HG02970 (cell line): ENCODE measurements around the gene XPO6.

ENCODE experiments used
- ATAC-seq: cut with Tn5 transposase; IDR thresholded peaks from one replicate; pipeline ENCODE4 v1.9.1; 2021; ENCODE audit warnings: mild to moderate bottlenecking, moderate library complexity, moderate number of reproducible peaks; ENCODE audit not compliant: unreplicated experiment, low FRiP score

Gene XPO6

DNA sequence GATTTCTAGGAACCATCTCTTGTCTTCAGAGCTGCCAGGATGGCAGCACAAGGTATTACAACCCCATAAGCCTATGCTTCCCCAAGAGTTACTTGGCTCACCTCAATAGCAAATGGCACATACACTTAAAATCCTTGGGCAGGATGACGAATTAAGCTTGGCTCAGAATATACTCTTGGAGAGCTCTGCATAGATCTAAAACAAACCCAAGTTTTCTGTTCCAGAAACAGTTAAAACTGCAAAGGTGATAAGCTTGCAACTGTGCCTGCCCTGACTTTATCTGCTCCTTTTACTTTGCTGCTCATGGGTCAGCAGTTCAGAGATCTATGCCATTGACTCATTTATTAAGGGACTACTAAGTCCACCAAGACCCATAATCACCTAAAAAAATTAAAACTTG is 26.1 kb downstream of the XPO6 start:
- no peak for ATAC-seq

DNA sequence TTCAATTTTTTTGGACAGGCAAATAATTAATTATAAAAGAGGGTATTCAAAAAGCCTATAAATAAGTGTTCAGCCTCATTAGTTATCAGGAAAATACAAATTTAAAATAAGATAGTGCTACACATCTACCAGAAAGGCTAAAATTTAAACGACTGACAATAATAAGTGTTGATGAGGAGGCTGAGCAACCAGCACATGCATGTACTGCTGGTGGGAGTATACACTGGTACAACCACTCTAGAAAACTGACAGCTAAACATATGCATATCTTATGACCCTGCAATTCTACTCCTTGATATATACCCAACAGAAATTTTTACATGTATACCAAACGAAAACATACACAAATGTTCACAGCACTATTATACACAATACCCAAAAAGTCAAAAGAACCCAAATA is 27.1 kb downstream of the XPO6 start:
- no peak for ATAC-seq

DNA sequence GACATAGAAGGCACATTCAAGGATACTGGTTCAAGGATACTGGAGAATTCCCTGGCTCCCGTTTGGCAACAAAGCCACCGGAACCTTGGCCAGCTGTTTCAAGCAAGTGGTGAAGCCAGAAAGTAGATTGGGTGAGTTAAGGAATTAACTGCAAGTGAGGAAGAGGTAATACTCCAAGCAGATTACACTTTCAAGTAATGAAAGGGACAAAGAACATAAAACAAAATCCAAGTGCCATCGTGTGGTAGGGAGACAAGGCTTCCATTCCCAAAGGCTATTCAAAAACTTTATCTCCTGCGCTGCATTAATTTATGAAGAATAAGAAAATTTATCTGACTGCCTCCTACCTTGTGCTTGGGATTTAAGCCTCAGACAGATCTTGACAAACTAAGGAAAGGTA is 27.8 kb downstream of the XPO6 start:
- no peak for ATAC-seq

DNA sequence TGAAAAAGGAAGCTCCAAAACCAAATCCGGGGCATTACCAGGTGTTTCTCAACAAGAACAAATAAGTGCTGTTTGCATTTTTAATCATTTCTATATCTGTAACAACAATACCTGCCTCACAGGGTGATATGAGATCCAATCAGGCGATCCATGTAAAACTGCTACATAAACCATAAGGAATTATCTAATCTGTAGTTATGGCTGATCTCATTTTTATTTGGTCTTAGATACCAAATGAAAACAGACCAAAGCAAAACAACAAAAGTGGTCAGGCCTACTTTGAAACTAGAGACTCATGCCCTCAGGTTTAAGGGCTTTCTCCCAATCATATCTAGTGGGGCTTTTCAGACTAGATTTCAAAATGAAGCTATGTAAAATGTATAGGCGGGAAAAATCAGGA is 28.3 kb downstream of the XPO6 start:
- ATAC-seq = no peak

GRCh38 chr16:28182801-28183200 is 29.0 kb downstream of the XPO6 start:
- no peak for ATAC-seq

GRCh38 chr16:28182183-28182582 is 29.6 kb downstream of the XPO6 start:
- no peak for ATAC-seq

DNA sequence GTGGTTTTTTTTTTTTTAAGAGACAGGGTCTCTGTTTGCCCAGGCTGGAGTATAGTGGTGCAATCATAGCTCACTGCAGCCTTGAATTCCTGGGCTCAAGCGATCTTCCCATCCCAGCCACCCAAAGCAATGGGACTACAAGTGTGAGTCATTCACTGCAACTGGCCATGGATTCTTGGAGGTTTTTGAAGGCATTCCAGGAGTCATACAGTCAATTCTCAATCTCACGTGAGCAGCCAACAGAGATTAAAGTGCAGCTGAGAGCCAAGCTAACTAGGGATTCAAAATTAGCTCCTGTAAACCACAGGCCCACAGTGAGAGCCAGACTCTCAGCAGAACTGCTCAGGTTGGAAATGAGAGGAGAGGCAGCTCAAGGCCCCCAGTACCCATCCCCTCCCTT is 30.2 kb downstream of the XPO6 start:
- no peak for ATAC-seq

DNA sequence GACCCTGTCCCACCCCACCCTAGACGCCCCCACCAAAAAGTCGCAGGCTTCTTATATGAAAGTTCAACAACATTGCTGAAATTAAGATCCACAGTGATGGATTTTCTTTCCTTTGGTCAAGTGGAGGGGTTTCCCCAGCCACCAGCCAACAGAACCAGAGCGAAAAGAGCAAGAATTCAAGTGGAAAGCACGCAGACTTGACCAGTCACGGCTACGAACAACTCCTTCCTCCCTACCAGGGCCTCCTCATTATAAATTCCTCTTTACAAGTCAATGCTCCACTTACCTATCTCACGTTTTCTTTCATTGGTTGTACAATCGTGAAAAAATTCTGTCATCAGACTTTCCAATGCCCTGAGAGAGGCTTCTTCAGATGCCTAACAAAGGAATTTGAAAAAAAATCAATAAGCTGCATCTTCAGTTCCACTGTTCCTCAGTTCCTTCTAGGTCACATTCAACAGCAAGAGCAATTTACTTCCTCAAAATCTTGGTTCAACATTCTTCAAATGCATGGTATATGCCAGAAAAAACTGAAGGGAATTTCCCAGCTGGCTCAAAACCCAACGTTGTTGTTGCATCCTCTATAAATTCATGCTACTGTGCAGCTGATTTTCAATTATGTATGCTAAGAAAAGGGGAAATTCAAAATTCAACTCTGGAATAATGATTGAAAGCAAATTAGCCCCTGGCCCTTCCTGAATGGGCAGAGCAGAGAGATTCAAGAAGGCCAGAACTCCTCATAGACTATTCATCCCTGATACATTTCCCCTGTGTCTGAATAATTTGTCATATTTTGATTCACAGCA is 30.9 kb downstream of the XPO6 start:
- no peak for ATAC-seq

DNA sequence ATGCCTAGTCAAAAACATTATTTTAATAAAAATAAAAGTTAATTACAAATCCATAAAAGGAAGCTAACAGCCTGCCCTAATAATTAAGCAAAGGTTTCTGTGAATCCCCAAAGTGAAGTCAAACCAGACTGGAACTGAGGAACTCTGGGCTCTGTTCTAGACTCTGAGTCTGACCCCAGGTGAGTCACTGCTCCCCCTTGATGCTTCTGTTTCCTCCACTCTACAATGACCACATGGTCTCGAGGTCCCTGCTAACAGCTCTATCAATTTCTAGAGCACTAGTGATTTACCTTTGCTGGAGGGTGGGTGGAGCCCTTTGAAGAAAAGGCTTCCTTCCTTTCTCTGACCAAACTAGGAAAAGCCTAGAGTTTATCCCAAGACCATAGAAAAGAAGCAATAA is 32.4 kb downstream of the XPO6 start:
- ATAC-seq = no peak

DNA sequence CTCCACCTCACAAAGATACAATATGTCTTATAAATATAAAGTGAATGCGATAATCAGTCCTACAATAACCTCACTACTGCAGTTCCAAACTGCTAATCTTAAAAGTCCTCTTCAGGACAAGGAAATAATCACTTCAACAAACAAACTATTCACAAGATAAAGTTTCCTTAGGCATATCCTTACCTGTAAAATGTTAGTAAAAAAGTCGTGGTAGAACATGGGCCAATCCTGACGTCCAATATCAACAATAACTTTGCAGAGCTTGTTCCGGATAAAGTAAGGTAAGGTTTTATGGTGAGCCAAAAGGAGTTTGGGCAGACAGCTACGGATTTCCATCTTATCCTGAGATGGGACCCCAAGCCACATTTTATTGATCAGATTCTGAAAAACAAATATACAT is 36.0 kb downstream of the XPO6 start:
- no peak for ATAC-seq

DNA sequence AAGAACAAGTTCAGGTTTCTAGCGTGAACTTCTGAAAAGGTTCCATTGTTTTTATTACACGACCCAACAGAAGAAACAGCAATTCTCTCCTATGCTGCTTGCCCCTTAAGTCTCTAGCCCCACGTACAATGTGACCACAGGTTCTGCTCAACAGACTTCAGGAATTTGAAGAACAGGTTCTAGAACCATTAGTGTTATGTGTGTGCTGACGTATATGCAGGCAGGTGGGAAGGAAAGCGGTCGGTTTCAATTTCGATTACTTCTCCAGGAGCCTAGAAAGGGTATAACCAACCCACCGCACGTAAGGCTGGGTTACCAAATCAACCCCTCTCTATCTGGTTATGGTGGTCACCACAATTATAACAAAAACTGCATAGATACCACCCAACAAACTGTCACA is 39.4 kb downstream of the XPO6 start:
- no peak for ATAC-seq

DNA sequence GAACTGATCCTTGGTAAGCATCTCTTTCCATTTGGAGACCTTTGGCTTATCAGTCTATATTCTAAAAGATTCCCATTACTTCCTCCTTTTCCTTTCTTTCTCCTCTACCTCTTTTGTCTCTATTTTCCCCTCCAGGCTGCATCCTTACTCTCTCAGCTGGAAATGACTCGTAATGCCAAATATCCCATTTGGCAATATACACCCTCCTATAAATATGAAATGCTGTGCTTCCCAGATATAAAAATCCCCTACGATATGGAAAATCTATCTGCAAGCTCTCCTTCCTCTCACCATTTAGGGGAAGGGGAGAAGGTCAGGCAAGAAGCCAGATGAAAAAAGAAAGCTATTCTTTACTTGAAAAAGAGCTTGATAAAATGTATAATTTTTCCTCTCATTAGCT is 39.9 kb downstream of the XPO6 start:
- ATAC-seq = no peak

GRCh38 chr16:28168991-28169554 is 42.7 kb downstream of the XPO6 start:
- no peak for ATAC-seq

- no peak for ATAC-seq
Observed at GRCh38 chr16:28167730-28168129, 44.0 kb downstream of the XPO6 start.

DNA sequence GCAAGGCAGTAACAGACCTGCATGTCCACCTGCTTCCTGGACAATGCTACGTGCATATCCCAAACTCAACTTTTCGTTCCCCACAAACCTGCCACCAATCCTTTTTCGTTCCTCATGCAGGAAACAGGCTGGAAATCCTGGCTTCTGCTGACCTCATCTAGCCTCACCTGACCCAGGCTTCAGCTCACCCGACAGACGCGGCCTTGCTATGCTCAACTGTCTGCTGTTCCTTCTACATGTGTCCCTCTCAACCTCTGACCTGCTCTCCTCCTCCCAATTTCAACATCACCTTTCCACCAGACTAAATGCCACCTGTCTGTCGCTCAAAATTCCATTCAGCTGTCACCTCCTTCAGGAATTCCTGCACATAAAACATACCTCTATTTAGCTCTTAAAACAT is 44.5 kb downstream of the XPO6 start:
- no peak for ATAC-seq

GRCh38 chr16:28166394-28167208 is 45.2 kb downstream of the XPO6 start:
- no peak for ATAC-seq

DNA sequence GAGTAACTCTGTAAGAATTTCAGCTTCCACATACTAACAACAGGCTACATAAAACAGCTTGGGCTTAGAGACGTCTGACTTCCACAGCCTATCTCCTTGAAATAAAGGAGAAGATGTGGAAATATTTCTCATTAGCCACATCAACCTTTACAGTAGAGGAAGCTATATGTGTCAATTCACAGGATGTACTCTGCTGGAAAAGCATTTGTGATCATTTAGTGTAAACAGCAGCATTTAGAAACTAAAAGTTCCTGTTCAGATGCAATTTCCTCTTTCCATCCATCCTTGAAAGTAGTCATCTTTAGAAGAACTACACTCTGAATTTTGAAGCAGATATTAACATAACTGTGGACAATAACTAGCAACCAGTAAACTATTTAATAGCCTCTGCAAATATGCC is 46.2 kb downstream of the XPO6 start:
- ATAC-seq = no peak

GRCh38 chr16:28164140-28164539 is 47.6 kb downstream of the XPO6 start:
- no peak for ATAC-seq

DNA sequence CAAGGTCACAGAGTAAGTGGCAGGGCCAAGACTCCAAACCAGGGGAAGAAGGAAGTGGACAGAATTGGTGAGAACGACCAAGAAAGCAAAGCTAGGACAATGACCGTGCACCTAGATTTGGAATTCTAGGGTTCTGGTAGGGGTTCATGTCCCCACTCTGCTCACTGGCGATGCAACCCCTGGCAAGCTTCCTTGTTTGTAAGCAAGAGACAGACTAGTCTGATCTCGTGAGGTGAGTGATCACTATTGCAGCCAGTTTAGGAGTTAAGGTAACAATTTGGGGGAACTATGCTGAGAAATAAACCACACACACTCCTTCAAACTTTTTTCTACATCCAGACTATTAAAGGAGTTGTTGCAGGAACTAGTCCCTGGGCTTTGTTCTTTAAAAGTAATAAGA is 48.1 kb downstream of the XPO6 start:
- no peak for ATAC-seq

DNA sequence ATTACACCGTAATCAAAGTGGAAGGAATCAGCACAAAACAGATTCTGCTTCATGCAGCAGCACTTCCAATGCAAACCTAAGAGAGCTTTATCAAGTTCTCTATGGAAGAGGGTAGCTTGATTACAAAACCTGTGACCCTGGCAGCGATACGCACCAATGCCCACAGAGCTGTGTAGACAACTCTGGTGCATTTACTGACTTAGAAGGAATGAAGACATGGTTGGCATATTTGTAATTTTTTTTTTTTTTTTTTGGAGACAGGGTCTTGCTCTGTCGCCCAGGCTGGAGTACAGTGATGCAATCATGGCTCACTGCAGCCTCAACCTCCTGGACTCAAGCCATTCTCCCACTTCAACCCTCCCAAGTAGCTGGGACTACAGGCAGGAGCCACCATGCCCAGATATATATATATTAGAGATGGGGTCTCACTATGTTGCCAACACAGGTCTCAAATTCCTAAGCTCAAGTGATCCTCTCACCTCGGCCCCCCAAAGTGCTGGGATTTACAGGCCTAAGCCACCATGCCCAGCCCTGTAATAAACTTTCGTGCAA is 49.4 kb downstream of the XPO6 start:
- no peak for ATAC-seq

DNA sequence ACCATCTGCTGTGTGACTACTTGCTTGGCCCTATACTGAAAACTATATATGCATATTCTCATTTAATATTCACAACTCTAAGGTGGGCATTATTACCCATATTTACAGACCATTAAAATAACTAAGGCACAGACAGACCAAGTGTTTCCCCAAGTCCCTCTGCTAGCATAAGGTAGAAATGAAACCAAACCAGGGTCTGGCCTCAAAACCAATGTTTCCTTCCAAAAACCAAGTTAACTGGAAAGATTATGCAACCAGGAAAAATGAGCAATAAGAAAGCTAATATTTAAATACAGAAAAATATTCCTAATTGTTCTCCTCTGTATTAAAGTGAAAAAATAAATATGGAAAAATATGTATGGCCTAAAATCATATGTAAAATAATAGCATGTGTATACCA is 50.1 kb downstream of the XPO6 start:
- no peak for ATAC-seq
